Esophagus muscularis mucosa (tissue), 4 donors: ENCODE data around the gene LGI1. TPM values are rescaled to one million over a fixed set of nuclear protein-coding genes. Genes with fewer than 3 reads are reported as not detected.

Source experiments
- DNase-seq: peaks from one replicate; pipeline ENCODE4 v3.0.0-alpha.2; 2017; ENCODE audit errors: extremely low spot score
- H3K27ac ChIP-seq, 4 donors: fragments of 200-600 bp; sonication (generic); replicated peaks in 1 of 4; 1 replicate in 3 of 4; 2 replicates in 1 of 4; pipeline ENCODE4 v1.5.1; 2016 to 2019; ENCODE audit warnings: mild to moderate bottlenecking in 1 of 4
- H3K27me3 ChIP-seq, 4 donors: fragments of 200-600 bp; sonication (generic); one replicate each; pipeline versions ENCODE4 v1.5.1 to v1.6.0; 2016 to 2019
- H3K36me3 ChIP-seq, 4 donors: fragments of 200-600 bp; sonication (generic); one replicate each; pipeline ENCODE4 v1.5.1; 2016 to 2019
- H3K4me1 ChIP-seq, 4 donors: fragments of 200-600 bp; sonication (generic); one replicate each; pipeline ENCODE4 v1.5.1; 2016 to 2019
- H3K4me3 ChIP-seq, 4 donors: fragments of 200-600 bp; sonication (generic); 1 replicate in 2 of 4; 2 replicates in 2 of 4; pipeline ENCODE4 v1.5.1; 2016 to 2019; ENCODE audit warnings: mild to moderate bottlenecking in 4 of 4, moderate library complexity in 1 of 4
- H3K9me3 ChIP-seq, 4 donors: fragments of 200-600 bp; sonication (generic); 1 replicate in 3 of 4; 2 replicates in 1 of 4; pipeline ENCODE4 v1.5.1; 2016 to 2019
- CTCF ChIP-seq, 3 experiments: fragments of 200-600 bp in 2 of 3; fragments of 450-650 bp in 1 of 3; sonication (generic) in 2 of 3; IDR thresholded peaks; one replicate each; pipeline ENCODE4 v1.5.1; 2017 to 2019; ENCODE audit warnings: antibody characterized with exemption in 3 of 3, mild to moderate bottlenecking in 2 of 3, moderate library complexity in 1 of 3
- EP300 ChIP-seq: sonication (generic); formaldehyde crosslinking; IDR thresholded peaks from one replicate; pipeline ENCODE4 v1.6.1; 2017; ENCODE audit warnings: antibody characterized with exemption
- POLR2A ChIP-seq: fragments of 450-650 bp; IDR thresholded peaks from one replicate; pipeline ENCODE4 v1.6.1; 2017; ENCODE audit warnings: antibody characterized with exemption, moderate library complexity, mild to moderate bottlenecking, low read depth
- POLR2AphosphoS5 ChIP-seq, 2 donors: sonication (generic); formaldehyde crosslinking; IDR thresholded peaks; one replicate each; pipeline ENCODE4 v1.6.1; 2017; ENCODE audit warnings: antibody characterized with exemption in 2 of 2
- WGBS: methylation state at CpG from one replicate; pipeline ENCODE4 v1.1.5; 2018; 5-methylcytosine and 5-hydroxymethylcytosine counted together
- intact Hi-C: fragments of 100-400 bp; cut with DNase I; formaldehyde crosslinking; loops from one replicate; pipeline ENCODE4 v1.15.1; 2023
- total RNA-seq, 4 donors: library from RNA; depleted of rRNA; stranded (reverse); fragments of >200 nt; gene quantifications; one replicate each; pipeline versions ENCODE4 v1.1.0 to v1.2.1, GENCODE V29; 2016

The LGI1 gene
- total RNA-seq, 4 donors from 2014 or later: 0.17 to 0.69 (median 0.32) TPM; not detected in 1

GRCh38 chr10:93837822-93838221 lies 80.1 kb downstream of the LGI1 start:
- no peak overlapping the region for H3K27ac ChIP-seq
- no peaks in the 10 kb centered on the region for H3K36me3 ChIP-seq
- no peaks in the 10 kb centered on the region for H3K4me1 ChIP-seq
- H3K4me3 ChIP-seq: no peak overlapping the region
- peaks cover 0 to 12% (median 5%) of the 10 kb centered on the region in 4 donors for H3K9me3 ChIP-seq
- H3K27me3 ChIP-seq: no peaks in the 10 kb centered on the region
- DNase-seq: no peak
- TF ChIP-seq CTCF (IDR thresholded peaks at IDR 0.05) (no peak), EP300 (no peak), POLR2AphosphoS5 (IDR thresholded peaks at IDR 0.05) (no peak), POLR2A (no peak)
- intact Hi-C loops: no loop called here
- WGBS: 100% methylated on average over 1 of the region's 1 CpG

DNA sequence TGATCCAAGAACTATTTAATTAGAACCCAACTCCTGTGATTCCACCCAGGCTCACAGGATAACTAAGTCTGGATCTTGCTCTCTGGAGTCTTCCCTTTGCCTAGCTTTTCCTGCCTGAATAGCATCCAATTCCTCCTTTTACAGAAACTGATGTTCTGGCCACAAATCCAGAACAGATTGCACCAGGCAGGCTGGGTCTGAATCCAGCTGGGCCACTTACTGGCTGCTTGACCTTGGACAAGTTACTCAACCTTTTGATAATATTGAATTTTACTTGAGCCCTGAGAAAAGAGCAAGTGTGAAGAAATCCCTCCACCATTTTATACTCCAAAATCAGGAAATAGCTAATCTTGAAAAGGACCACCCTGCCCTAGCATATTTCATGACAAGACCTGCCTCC lies 80.5 kb downstream of the LGI1 start:
- DNase-seq: no peak

GRCh38 chr10:93841961-93842360 lies 84.2 kb downstream of the LGI1 start:
- TF ChIP-seq CTCF (IDR thresholded peaks at IDR 0.05) (no peak), EP300 (no peak), POLR2A (no peak), POLR2AphosphoS5 (IDR thresholded peaks at IDR 0.05) (no peak)
- Histone ChIP-seq H3K27me3 (no peaks in the 10 kb centered on the region), H3K27ac (no peak overlapping the region), H3K9me3 (no peaks in the 10 kb centered on the region), H3K36me3 (no peaks in the 10 kb centered on the region), H3K4me1 (no peaks in the 10 kb centered on the region), H3K4me3 (no peak overlapping the region)
- intact Hi-C loops: no loop called here
- 37% methylated on average over 3 of the region's 3 CpGs for WGBS
- DNase-seq: no peak

More for the DNA sequence above, 80.5 kb downstream of the LGI1 start:
- H3K4me1 ChIP-seq: no peaks in the 10 kb centered on the region
- no peak overlapping the region for H3K27ac ChIP-seq
- no peaks in the 10 kb centered on the region for H3K36me3 ChIP-seq
- TF ChIP-seq EP300 (no peak), POLR2A (no peak), POLR2AphosphoS5 (IDR thresholded peaks at IDR 0.05) (no peak)
- peaks cover 0 to 8% (median 4%) of the 10 kb centered on the region in 4 donors for H3K9me3 ChIP-seq
- intact Hi-C loops: no loop called here
- no peaks in the 10 kb centered on the region for H3K27me3 ChIP-seq
- no peak overlapping the region for H3K4me3 ChIP-seq

DNA sequence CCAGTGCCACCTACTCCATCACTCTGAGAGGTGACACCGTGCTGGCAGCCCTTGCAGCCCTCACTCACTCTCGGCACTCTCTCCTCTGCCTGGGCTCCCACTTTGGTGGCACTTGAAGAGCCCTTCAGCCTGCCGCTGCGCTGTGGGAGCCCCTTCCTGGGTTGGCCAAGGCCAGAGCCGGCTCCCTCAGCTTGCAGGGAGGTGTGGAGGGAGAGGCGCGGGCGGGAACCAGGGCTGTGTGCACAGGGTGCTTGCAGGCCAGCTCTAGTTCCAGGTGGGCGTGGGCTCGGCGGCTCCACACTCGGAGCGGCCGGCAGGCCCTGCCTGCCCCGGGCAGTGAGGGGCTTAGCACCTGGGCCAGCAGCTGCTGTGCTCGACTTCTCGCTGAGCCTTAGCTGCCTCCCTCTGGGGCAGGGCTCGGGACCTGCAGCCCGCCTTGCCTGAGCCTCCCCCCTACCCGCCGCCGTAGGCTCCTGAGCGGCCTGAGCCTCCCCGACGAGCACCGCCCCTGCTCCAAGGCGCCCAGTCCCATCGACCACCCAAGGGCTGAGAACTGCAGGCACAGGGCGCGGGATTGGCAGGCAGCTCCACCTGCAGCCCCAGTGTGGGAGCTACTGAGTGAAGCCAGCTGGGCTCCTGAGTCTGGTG lies 87.4 kb downstream of the LGI1 start:
- no peaks in the 10 kb centered on the region for H3K9me3 ChIP-seq
- no peak overlapping the region for H3K4me3 ChIP-seq
- no peak for DNase-seq
- intact Hi-C loops: no loop called here
- TF ChIP-seq CTCF (IDR thresholded peaks at IDR 0.05): no peak
- TF ChIP-seq POLR2AphosphoS5 (IDR thresholded peaks at IDR 0.05): no peak
- no peak for TF ChIP-seq EP300
- no peak for TF ChIP-seq POLR2A
- no peak overlapping the region for H3K27ac ChIP-seq
- 98% methylated on average over 6 of the region's 30 CpGs for WGBS
- no peaks in the 10 kb centered on the region for H3K36me3 ChIP-seq
- peaks cover 0 to 4% (median 0%) of the 10 kb centered on the region in 4 donors for H3K4me1 ChIP-seq
- no peaks in the 10 kb centered on the region for H3K27me3 ChIP-seq

Other genes starting within 250 kb of the LGI1 start
- gene FFAR4, start 191.3 kb upstream of the LGI1 start, total RNA-seq: under 1 TPM in 3 of 4 donors, not detected in 1; 0.34 to 0.45 (median 0.42) TPM
- gene RBP4, start 156.7 kb upstream of the LGI1 start, total RNA-seq: 1 to 10 TPM in 1 of 4 donors, under 1 TPM in 2, not detected in 1; 0.83 to 2.0 (median 0.99) TPM
- gene PDE6C, start 145.4 kb upstream of the LGI1 start, total RNA-seq: not detected
- gene FRA10AC1, start 55.3 kb upstream of the LGI1 start, total RNA-seq: 10 to 100 TPM in 3 of 4 donors, 1 to 10 TPM in 1; 7.0 to 22.4 (median 12.1) TPM
- gene SLC35G1, start 136.0 kb downstream of the LGI1 start, total RNA-seq: 1 to 10 TPM; 4.0 to 5.0 (median 4.4) TPM
- 10 to 100 TPM; 17.7 to 26.7 (median 20.8) TPM for gene PLCE1, start 236.0 kb downstream of the LGI1 start, total RNA-seq